ENCODE data around the gene CDKN2B. TPM values are rescaled to one million over a fixed set of nuclear protein-coding genes. Genes with fewer than 3 reads are reported as not detected.

The CDKN2B gene
- polyA plus RNA-seq, 4 donors: 12.8 to 81.4 (median 44.1) TPM

GRCh38 chr9:21995006-21995665 lies 14.0 kb downstream of the CDKN2B start:
- peak; percentile 65 to 72 for DNase-seq
- H3K4me3 ChIP-seq (ENCODE audit: low read depth in 1 of 3, low read length in 3 of 3): peak overlapping the region; percentile 42 to 82 (median 55)
- no peaks in the 10 kb centered on the region for H3K36me3 ChIP-seq (ENCODE audit: control insufficient read depth in 3 of 3, insufficient read depth in 2 of 3, low read depth in 1 of 3, low read length in 3 of 3)
- peaks cover 0 to 64% (median under 1%) of the 10 kb centered on the region in 3 donors for H3K27me3 ChIP-seq (ENCODE audit: control insufficient read depth in 3 of 3, insufficient read depth in 3 of 3, low read length in 3 of 3)
- H3K9me3 ChIP-seq (ENCODE audit: control insufficient read depth in 2 of 2, insufficient read depth in 1 of 2, low read depth in 1 of 2, low read length in 1 of 2): no peaks in the 10 kb centered on the region
- H3K4me1 ChIP-seq (ENCODE audit: control insufficient read depth in 3 of 3, insufficient read depth in 2 of 3, low read depth in 1 of 3, low read length in 2 of 3): peaks cover 0 to 7% (median 0%) of the 10 kb centered on the region in 3 donors
- 1% methylated on average over 43 to 56 of the region's 56 CpGs for WGBS, 3 donors
- no peak for FAIRE-seq
- peak overlapping the region; percentile 30 to 88 (median 69) for H3K27ac ChIP-seq (ENCODE audit: low read depth in 1 of 3, low read length in 2 of 3)

- Histone ChIP-seq H3K9me3 (ENCODE audit: control insufficient read depth in 2 of 2, insufficient read depth in 1 of 2, low read depth in 1 of 2, low read length in 1 of 2) (peaks cover 0 to 2% of the 10 kb centered on the region in 2 donors), H3K4me1 (ENCODE audit: control insufficient read depth in 3 of 3, insufficient read depth in 2 of 3, low read depth in 1 of 3, low read length in 2 of 3) (peaks cover 0 to 7% (median 0%) of the 10 kb centered on the region in 3 donors), H3K27me3 (ENCODE audit: control insufficient read depth in 3 of 3, insufficient read depth in 3 of 3, low read length in 3 of 3) (peaks cover 5 to 69% (median 6%) of the 10 kb centered on the region in 3 donors), H3K4me3 (ENCODE audit: low read depth in 1 of 3, low read length in 3 of 3) (peak within 1 kb of the TSS; percentile 42 to 82 (median 55)), H3K36me3 (ENCODE audit: control insufficient read depth in 3 of 3, insufficient read depth in 2 of 3, low read depth in 1 of 3, low read length in 3 of 3) (no peaks in the 10 kb centered on the region), H3K27ac (ENCODE audit: low read depth in 1 of 3, low read length in 2 of 3) (peak within 1 kb of the TSS; percentile 30 to 88 (median 69))
- WGBS, 3 donors: 0 to 2% (median 0%) methylated on average over 27 to 43 of the region's 43 CpGs
- FAIRE-seq: no peak
- peak; percentile 37 to 64 for DNase-seq
These were observed 14.5 kb downstream of the CDKN2B start, which contains the start of gene CDKN2B-AS1 for GRCh38 chr9:21994556-21995005. CDKN2B-AS1 (plus strand) TSS chr9:21994791.

- peak within 1 kb of the TSS; percentile 42 to 82 (median 55) for H3K4me3 ChIP-seq (ENCODE audit: low read depth in 1 of 3, low read length in 3 of 3)
- H3K4me1 ChIP-seq (ENCODE audit: control insufficient read depth in 3 of 3, insufficient read depth in 2 of 3, low read depth in 1 of 3, low read length in 2 of 3): peaks cover 0 to 7% (median 0%) of the 10 kb centered on the region in 3 donors
- WGBS, 3 donors: 4 to 5% (median 4%) methylated on average over 37 to 53 of the region's 53 CpGs
- DNase-seq: peak in 1 of 2 donors; percentile 20
- no peaks in the 10 kb centered on the region for H3K36me3 ChIP-seq (ENCODE audit: control insufficient read depth in 3 of 3, insufficient read depth in 2 of 3, low read depth in 1 of 3, low read length in 3 of 3)
- peaks cover 5 to 75% (median 10%) of the 10 kb centered on the region in 3 donors for H3K27me3 ChIP-seq (ENCODE audit: control insufficient read depth in 3 of 3, insufficient read depth in 3 of 3, low read length in 3 of 3)
- H3K27ac ChIP-seq (ENCODE audit: low read depth in 1 of 3, low read length in 2 of 3): peak within 1 kb of the TSS; percentile 30 to 88 (median 69)
- no peak for FAIRE-seq
- H3K9me3 ChIP-seq (ENCODE audit: control insufficient read depth in 2 of 2, insufficient read depth in 1 of 2, low read depth in 1 of 2, low read length in 1 of 2): peaks cover 0 to 6% of the 10 kb centered on the region in 2 donors
These were observed 15.1 kb downstream of the CDKN2B start, which contains the start of gene CDKN2A for GRCh38 chr9:21993893-21994555. CDKN2A (minus strand) TSS chr9:21994392.

DNA sequence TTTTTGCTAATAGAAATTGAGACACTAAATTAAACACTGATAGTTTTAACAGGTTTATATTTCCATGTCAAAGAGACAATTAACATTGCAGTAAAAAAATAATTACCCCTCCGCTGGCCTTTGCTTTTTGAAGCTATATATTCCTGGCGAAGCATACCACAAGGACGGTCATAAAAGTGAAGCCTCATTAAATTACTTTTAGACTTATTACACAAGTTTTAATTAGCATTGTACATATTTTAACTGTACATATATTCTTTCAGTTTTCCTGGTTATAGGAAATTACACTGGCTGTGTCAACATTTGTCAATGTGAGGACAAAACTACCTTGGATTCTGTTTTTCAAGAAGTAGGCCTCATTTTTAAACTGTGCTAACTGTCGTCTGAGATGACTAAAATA lies 16.1 kb downstream of the CDKN2B start:
- H3K27ac ChIP-seq (ENCODE audit: low read depth in 1 of 3, low read length in 2 of 3): no peak overlapping the region
- peaks cover 0 to 6% of the 10 kb centered on the region in 2 donors for H3K9me3 ChIP-seq (ENCODE audit: control insufficient read depth in 2 of 2, insufficient read depth in 1 of 2, low read depth in 1 of 2, low read length in 1 of 2)
- peaks cover 0 to 7% (median 0%) of the 10 kb centered on the region in 3 donors for H3K4me1 ChIP-seq (ENCODE audit: control insufficient read depth in 3 of 3, insufficient read depth in 2 of 3, low read depth in 1 of 3, low read length in 2 of 3)
- H3K27me3 ChIP-seq (ENCODE audit: control insufficient read depth in 3 of 3, insufficient read depth in 3 of 3, low read length in 3 of 3): peaks cover 5 to 79% (median 10%) of the 10 kb centered on the region in 3 donors
- H3K4me3 ChIP-seq (ENCODE audit: low read depth in 1 of 3, low read length in 3 of 3): no peak overlapping the region
- 87 to 93% (median 92%) methylated on average over 4 of the region's 4 CpGs for WGBS, 3 donors
- FAIRE-seq (no peak), DNase-seq (no peak)
- no peaks in the 10 kb centered on the region for H3K36me3 ChIP-seq (ENCODE audit: control insufficient read depth in 3 of 3, insufficient read depth in 2 of 3, low read depth in 1 of 3, low read length in 3 of 3)

GRCh38 chr9:21991072-21991959 lies 17.8 kb downstream of the CDKN2B start:
- FAIRE-seq: no peak
- Histone ChIP-seq H3K4me1 (ENCODE audit: control insufficient read depth in 3 of 3, insufficient read depth in 2 of 3, low read depth in 1 of 3, low read length in 2 of 3) (peaks cover 0 to 7% (median 0%) of the 10 kb centered on the region in 3 donors), H3K9me3 (ENCODE audit: control insufficient read depth in 2 of 2, insufficient read depth in 1 of 2, low read depth in 1 of 2, low read length in 1 of 2) (peaks cover 0 to 6% of the 10 kb centered on the region in 2 donors), H3K4me3 (ENCODE audit: low read depth in 1 of 3, low read length in 3 of 3) (no peak overlapping the region), H3K36me3 (ENCODE audit: control insufficient read depth in 3 of 3, insufficient read depth in 2 of 3, low read depth in 1 of 3, low read length in 3 of 3) (no peaks in the 10 kb centered on the region), H3K27ac (ENCODE audit: low read depth in 1 of 3, low read length in 2 of 3) (no peak overlapping the region), H3K27me3 (ENCODE audit: control insufficient read depth in 3 of 3, insufficient read depth in 3 of 3, low read length in 3 of 3) (peaks cover 5 to 73% (median 10%) of the 10 kb centered on the region in 3 donors)
- WGBS, 3 donors: 81 to 87% (median 83%) methylated on average over 5 of the region's 5 CpGs
- no peak for DNase-seq

DNA sequence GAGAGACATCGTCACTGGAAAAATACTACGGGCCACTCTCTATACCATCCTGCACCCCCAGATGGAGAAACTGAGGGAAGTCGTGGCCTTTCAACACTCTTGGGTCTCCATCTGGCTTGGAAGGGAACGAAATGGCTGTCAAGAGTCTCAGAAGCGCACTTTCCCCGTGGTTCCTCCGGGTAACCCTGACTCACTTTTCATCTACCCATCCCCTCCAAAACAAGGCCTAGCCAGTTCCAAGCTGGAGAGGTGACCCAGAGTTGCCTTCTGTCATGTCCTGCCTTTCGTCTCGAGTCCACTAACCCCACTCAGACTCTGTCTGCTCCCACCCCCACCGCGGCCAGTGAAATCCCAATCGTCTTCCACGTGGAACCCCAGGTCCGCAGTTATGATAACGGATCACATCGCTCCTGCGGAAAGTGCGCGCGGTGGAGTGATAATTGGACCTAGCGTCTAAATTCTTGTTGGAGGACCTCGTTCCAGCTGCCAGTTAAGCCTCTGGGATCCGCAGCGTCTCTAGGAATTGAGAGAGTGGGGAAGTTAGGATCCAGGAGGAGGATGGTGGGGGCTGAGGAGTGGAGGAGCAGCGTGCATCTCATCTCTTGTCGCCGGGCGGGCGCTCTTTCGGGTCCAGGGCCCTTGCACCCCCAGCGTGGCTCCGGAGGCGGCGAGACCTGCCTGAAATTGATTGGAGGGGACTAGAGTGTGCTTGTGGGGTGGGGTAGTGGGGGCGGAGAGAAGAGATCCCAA lies 19.5 kb downstream of the CDKN2B start:
- DNase-seq (no peak), FAIRE-seq (no peak)
- no peak overlapping the region for H3K27ac ChIP-seq (ENCODE audit: low read depth in 1 of 3, low read length in 2 of 3)
- H3K36me3 ChIP-seq (ENCODE audit: control insufficient read depth in 3 of 3, insufficient read depth in 2 of 3, low read depth in 1 of 3, low read length in 3 of 3): no peaks in the 10 kb centered on the region
- H3K9me3 ChIP-seq (ENCODE audit: control insufficient read depth in 2 of 2, insufficient read depth in 1 of 2, low read depth in 1 of 2, low read length in 1 of 2): peaks cover 0 to 6% of the 10 kb centered on the region in 2 donors
- 18 to 36% (median 24%) methylated on average over 35 of the region's 35 CpGs for WGBS, 3 donors
- H3K27me3 ChIP-seq (ENCODE audit: control insufficient read depth in 3 of 3, insufficient read depth in 3 of 3, low read length in 3 of 3): peaks cover 5 to 63% (median 10%) of the 10 kb centered on the region in 3 donors
- no peak overlapping the region for H3K4me3 ChIP-seq (ENCODE audit: low read depth in 1 of 3, low read length in 3 of 3)
- no peaks in the 10 kb centered on the region for H3K4me1 ChIP-seq (ENCODE audit: control insufficient read depth in 3 of 3, insufficient read depth in 2 of 3, low read depth in 1 of 3, low read length in 2 of 3)

DNA sequence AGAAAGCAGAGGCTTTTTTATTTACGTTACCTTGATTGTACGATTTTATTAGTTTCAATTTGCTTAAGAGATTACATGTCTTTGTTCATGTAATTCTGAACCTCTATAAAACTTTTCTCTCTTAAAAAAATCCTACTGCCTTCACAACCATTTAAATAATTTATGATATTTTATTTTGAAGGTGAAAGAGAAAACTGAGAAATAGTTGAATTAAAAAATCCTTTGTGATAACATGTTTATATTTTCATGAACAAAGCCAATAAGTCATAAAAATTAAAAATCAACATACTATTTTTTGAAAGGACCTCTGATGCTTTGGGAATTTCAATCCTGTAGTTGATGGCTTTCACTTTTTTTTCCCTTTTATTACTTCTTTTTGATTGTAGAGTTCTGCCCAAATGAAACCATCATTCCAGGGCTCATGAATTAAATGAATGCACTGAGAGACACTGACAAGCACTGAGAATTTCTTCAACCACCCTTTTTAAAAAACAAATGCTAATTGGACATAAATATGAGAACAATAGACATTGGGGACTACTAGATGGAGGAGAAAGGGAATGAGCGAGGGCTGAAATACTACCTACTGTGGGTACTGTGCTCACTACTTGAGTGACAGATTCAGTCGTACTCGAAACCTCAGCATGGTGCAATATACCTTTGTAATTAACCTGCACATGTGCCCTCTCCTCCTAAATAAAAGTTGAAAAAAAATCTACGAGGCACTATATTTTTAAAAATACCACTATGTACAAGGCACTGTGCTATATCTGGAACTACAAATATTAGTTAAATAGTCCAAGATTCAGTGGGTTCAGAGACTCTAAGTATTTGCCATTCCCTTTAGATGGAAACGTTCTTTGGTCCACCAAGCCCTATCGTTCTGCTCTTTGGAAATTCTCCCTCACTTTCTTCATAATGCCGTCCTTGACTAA lies 20.8 kb downstream of the CDKN2B start:
- Histone ChIP-seq H3K9me3 (ENCODE audit: control insufficient read depth in 2 of 2, insufficient read depth in 1 of 2, low read depth in 1 of 2, low read length in 1 of 2) (peaks cover 0 to 6% of the 10 kb centered on the region in 2 donors), H3K4me3 (ENCODE audit: low read depth in 1 of 3, low read length in 3 of 3) (no peak overlapping the region), H3K4me1 (ENCODE audit: control insufficient read depth in 3 of 3, insufficient read depth in 2 of 3, low read depth in 1 of 3, low read length in 2 of 3) (no peaks in the 10 kb centered on the region), H3K27ac (ENCODE audit: low read depth in 1 of 3, low read length in 2 of 3) (no peak overlapping the region), H3K36me3 (ENCODE audit: control insufficient read depth in 3 of 3, insufficient read depth in 2 of 3, low read depth in 1 of 3, low read length in 3 of 3) (no peaks in the 10 kb centered on the region), H3K27me3 (ENCODE audit: control insufficient read depth in 3 of 3, insufficient read depth in 3 of 3, low read length in 3 of 3) (peaks cover 5 to 62% (median 10%) of the 10 kb centered on the region in 3 donors)
- FAIRE-seq (no peak), DNase-seq (no peak)
- WGBS, 3 donors: 21 to 42% (median 28%) methylated on average over 9 of the region's 9 CpGs

Data from small intestine (tissue), 7 donors.